ENCODE data around the gene FDXR.

DNA sequence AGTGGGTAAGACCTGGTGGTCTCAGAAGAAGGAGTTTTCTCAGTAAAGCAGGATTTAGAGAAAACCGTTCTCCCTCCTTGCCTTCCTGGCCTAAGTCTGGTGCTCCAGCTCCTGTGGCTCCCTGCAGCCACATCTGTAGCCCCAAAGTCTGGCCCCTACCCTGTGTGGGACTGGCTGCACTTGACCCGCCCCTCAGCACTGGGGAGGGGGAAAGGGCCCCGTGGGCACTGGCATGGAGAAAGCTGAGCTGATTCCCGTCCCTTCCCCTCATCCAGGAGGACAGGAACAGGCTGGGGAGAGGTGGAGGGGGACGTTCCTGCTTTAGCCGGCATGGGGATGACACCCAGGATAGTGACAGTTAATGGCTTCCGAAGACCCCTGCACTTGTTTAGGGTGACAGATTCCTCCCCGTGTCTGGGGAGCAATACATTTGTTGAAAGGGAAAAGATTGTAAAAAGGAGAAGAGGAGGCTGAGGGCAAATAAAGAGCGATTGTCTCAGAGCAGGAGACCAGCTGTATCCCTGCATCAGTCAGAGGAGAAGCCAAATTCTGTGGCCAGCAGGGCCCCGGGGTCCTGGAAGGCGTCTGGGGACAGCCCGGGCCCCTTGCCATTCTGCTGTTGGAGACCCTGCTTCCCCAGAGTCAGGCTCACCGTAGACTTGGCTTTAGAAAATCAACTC, 51.0 kb downstream of the FDXR start:
- TF ChIP-seq POLR2AphosphoS5 (IDR thresholded peaks at IDR 0.05; ENCODE audit: borderline replicate concordance, low read depth, low read length) = no peak
- no peak for TF ChIP-seq EZH2 (IDR thresholded peaks at IDR 0.05)
- TF ChIP-seq FOXP2 (optimal IDR thresholded peaks at IDR 0.05; ENCODE audit: control extremely low read depth, extremely low read length, insufficient read depth) = no peak
